Stimulated activated CD4-positive, alpha-beta T cell treated with anti-CD3 and anti-CD28 coated beads, TNF-alpha, amount 100 ng/mL, for 24 hours (primary cell): Measurements from ENCODE around the gene RIN3.
"Not testable (repeated sequence)": the region's sequence is repeated elsewhere in the genome, so short reads cannot be mapped to it uniquely, and the experiment has no call there.

Source experiments
- DNase-seq, 3 experiments: peaks; one replicate each; pipeline ENCODE4 v3.0.0-alpha.2; 2020; ENCODE audit warnings: low read depth in 3 of 3

RIN3 gene

DNA sequence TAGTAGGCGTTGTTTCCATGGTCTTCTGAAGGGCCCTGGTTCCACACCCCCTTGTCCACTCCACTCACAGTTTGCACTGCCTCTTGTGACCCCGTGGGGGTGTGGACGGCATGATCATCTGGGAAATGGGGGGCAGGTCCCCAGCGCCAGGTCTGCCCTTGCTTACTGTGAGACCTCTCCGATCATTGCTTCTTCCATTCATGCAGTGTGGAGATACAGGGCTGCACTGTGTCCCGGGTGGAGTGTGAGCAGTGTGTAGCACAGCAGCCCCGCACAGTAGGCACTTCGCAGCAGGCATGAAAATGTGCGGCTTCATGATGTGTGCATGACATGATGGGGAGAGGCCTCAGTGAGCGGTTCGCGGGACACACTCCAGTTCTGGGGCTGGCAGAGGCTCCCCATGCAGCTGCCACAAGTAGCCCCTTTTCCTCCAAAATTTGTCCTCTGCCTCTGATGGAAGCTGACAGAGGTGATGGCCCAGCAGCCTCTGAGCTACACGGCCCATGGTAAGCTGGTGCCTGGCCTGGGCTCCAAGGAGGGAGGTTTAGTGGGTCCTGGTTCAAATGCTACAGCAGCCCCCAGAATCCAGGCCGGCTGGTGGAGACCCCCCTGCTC, 15.0 kb downstream of the RIN3 start:
- no peak for DNase-seq

DNA sequence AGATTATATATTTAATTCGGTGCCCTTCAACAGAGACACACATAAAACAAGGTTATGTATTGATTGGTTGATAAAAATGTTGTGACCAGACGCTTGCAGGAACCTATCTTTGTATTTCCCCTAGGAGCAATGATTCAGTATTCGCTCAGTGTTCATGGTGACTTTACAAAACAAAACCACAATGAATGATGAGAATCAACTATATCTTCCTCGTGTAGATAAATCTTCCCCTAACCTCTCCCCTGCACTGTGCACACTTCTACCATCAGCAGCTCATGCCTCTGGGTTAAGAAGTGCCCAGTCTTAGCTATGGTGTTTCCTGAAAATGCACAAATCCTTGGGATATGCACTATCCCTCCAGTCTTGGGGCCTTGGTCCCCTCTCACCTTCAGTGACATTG, 16.3 kb downstream of the RIN3 start:
- DNase-seq, result no peak

GRCh38 chr14:92531106-92531873, 17.7 kb downstream of the RIN3 start:
- peak in 1 of 3 experiments; percentile 45 for DNase-seq

DNA sequence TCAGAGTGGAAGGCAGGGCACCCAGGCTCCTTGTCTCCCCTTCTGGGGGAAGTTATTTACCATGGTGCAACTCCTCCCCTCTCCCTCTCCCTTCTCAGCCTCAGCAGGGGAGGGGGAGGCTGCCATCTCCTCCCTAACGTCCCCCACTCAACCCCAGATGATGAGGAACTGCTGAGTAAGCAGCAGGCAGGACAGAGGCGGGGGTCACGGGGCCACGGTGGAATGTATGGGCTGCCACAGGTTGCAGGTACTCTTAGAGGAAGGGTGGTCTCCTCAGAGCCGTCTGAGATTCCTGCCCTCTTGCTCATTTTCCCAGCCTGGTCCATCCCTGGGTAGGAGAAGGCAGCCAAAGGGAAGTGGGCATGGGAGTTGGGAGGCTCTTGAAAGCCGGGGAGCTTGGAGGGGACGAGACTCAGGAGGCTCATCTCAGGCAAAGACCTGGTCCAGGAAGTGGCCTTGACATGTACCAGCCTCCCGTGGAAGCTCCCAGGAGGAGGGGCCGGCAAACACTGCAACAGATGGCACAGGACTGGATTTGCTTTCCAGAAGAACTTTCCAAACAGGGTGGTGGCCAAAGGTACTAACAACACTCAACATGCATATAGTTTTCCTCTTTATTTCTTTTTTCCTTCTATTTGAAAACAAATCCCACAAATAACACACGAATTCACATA, 19.0 kb downstream of the RIN3 start:
- DNase-seq, result no peak

DNA sequence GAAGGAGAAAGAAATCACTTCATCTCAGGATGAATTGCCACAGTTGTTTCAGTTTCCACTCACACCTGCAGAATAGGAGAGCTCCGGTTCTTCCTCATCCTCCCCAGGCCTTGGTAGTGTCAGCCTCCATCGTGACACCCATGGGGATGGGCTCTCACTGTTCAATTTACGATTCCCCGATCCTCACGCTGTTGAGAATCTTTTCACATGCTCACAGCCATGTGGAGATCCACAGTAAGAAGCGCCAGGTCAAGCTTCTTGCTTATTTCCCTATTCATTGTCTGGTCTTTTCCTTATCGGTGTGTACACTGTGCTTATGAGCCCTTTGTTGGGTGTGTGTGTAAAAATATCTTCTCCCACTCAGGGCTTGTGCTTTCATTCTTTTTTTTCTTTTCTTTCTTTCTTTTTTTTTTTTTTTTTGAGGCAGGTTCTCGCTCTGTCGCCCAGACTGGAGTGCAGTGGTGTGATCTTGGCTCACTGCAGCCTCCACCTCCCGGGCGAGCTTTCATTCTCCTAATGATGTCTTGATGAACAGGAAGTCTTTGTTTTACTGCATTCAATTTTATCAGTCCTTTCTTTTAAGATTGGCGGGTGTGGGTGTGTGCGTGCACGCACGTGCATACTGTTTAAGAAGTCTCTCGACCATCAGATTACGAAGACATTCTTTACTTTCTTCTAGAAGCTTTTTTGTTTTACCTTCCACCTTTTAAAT, 21.5 kb downstream of the RIN3 start:
- DNase-seq, result no peak

GRCh38 chr14:92536231-92536630, 22.6 kb downstream of the RIN3 start:
- DNase-seq, result not testable (repeated sequence)

- no peak for DNase-seq
These were observed 24.9 kb downstream of the RIN3 start for GRCh38 chr14:92538412-92538985.

- no peak for DNase-seq
These were observed 25.8 kb downstream of the RIN3 start for GRCh38 chr14:92539419-92539818.

- no peak for DNase-seq
These were observed 26.3 kb downstream of the RIN3 start for GRCh38 chr14:92539875-92540274.

DNA sequence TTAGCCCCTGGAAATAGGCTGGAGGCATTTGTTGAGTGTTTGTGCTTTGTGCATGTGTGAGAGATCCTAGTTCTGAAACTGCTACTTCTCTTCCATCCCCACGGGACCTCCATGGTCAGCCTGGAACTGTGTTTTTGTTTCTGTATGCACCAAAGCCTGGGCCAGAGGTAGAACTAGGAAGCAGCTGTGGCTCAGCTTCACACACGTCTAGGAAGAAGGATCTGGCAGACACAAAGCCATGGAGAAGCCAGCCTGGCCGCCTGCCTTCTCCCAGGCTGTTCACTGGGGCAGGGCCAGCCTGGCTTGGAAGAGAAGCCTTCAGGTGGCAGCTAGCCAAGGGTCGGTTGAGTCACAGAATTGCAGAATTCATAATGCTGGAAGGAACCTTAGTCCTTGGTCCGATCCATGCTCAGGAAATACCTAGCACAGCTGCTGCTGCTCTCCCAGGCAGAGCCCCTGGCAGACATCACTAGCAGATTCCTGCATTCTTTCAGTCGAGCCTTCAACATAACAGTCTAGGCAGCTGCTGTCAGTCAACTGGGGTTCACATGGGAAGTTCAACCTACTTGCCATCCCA, 27.0 kb downstream of the RIN3 start:
- DNase-seq, result no peak

GRCh38 chr14:92542766-92543554, 29.4 kb downstream of the RIN3 start:
- DNase-seq, result no peak

GRCh38 chr14:92544051-92544720, 30.6 kb downstream of the RIN3 start:
- DNase-seq, result no peak

- no peak for DNase-seq
These were observed 32.9 kb downstream of the RIN3 start for GRCh38 chr14:92546347-92547053.

DNA sequence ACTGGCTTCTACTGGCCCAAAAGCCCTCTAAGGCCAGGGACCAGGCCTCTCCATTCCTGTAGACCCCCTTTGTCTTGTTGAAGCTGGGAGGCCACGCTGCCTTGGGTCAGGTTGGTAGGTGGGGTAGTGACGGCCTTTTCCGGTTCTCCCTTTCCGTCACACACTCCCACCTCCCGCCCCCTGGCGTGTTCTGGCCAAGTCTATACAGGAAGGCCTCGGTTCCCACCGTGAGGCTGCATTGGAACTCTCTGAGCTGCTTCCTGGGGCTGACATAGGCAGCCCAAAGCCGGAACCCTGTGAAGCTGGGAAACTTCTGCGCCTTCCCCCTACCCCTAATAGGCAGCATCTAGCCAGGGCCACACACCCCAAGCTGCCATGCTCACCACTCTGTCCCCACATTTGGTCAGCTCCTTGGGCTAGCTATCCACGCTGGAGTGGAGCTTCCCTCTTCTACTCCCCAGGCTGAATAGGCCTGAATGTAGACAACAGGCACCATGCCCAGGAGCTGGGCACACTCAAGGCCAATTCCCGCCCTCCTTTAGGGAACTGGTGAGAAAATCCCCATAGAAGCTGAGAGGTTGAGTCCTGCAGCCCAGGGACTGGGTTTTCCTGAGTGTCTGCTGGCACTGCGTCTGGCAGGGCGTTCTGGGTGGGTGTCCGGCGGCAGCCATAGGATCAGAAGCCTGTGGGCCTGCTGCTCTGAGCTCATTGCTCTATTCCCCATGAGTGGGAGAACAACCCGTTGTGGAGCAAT, 35.7 kb downstream of the RIN3 start:
- DNase-seq, result no peak

GRCh38 chr14:92549859-92550230, 36.3 kb downstream of the RIN3 start:
- DNase-seq, result no peak

DNA sequence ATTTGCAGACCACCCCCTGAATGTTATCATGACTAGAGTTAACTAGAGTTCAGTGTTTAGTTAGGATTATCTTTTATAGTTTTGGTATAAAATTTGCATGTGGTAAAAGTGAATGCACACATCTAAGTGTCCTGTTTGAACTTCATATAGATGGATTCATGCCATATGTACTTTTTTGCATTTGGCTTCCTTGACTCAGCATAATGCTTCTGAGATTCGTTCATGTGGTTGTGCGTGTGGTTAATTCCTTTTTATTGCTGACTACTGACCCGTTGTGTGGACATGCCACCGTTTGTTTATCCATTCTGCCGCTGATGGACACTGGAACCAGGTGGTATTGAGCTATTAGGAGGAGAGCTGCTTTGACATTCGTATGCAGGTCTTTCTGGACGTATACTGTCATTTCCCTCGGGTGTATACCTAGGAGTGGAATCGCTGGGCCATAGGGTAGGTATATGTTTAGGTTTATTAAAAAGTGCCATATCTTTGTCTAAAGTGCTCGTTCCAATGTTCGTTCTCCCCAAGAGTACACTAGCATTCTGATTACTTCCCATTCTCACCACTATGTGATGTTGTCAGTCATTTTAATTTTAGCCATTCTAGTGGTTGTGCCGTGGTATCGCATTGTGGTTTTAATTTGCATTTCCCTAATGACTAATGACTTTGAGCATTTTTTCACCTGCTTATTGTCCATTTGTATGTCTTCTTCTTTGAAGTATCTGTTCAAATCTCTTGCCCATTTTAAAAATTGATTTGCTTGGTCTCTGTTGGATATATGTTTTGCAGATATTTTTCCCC, 37.7 kb downstream of the RIN3 start:
- no peak for DNase-seq

- no peak for DNase-seq
These were observed 38.5 kb downstream of the RIN3 start for GRCh38 chr14:92552066-92552465.

DNA sequence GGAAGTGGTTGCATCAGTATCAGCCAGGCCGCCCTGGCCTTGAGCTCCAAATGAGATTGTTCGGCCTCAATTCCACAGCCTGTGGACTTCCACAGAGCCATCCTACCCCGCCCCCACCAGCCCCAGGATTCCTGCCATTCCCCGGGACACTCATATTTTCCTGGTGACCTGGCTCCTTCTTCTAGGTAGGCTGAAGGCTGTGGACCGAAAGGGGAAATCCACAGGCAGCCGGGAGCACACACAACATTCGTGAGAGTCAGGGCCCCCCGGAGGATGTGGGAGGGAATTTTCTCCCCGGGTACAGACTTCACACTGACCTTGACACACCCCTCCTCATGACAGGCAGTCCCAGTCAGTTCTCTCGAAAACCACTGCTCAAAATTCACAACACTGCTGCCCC, 39.9 kb downstream of the RIN3 start:
- no peak for DNase-seq
